Measurements from ENCODE around the gene DRGX.

Gene DRGX

DNA sequence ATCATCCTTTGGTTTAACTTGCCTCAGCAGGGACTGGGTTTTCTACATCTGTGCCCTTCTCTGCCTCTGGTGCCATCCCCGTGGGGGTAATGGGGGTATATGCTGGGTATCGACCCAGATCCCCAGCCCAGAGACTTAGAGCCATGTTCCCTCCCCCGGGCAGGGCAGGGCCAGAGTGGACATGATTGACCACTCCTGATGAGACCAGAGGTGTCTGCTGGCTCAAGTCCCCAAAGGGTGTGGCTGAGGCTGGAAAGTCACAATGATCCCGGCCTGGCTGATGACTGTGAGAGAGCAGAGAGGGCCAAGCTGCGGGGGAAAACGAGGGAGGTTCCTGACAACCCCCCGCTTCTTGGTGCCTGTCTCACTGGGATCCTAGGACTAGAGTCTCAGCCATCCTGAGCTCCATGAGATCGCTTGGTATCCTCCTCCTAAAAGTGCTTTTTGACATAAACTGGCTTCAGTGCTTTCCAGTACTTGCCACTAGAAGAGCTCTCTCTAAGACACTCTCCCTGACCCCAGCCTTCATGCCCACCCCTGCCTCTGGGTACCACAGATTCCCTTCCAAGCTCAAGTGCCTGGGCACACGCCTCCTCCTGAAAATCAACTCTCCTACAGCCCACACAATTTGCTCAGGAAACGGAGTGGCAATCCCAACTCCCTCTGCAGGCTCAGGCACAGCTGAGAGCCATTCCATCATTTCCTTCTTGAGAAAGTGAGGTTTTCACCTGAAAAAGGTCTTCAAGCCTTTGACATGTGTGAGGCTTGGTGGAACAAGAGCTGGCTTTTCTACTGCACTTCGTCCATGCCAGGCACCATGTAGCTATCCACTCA is 33.9 kb downstream of the DRGX start:
- no peak for DNase-seq (ENCODE audit: low read depth)

DNA sequence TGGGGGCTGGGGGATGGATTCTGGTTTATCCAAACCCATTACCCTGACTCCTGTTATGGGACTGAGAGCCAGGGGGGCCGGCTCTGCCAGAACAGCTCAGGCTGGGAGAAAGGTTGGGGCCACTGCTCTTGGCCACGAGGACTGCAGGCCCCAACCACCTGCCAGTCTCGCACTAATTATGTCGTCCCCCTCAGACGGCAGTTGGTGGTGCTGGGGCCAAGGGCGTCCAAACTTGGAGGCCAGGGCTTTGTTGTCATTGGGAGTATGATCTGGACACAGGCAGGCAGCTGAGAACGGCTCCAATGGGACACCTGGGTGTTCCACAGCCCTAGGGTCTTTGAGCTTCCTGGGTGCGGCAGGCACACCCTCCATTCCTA is 34.7 kb downstream of the DRGX start:
- DNase-seq (ENCODE audit: low read depth), result no peak

DNA sequence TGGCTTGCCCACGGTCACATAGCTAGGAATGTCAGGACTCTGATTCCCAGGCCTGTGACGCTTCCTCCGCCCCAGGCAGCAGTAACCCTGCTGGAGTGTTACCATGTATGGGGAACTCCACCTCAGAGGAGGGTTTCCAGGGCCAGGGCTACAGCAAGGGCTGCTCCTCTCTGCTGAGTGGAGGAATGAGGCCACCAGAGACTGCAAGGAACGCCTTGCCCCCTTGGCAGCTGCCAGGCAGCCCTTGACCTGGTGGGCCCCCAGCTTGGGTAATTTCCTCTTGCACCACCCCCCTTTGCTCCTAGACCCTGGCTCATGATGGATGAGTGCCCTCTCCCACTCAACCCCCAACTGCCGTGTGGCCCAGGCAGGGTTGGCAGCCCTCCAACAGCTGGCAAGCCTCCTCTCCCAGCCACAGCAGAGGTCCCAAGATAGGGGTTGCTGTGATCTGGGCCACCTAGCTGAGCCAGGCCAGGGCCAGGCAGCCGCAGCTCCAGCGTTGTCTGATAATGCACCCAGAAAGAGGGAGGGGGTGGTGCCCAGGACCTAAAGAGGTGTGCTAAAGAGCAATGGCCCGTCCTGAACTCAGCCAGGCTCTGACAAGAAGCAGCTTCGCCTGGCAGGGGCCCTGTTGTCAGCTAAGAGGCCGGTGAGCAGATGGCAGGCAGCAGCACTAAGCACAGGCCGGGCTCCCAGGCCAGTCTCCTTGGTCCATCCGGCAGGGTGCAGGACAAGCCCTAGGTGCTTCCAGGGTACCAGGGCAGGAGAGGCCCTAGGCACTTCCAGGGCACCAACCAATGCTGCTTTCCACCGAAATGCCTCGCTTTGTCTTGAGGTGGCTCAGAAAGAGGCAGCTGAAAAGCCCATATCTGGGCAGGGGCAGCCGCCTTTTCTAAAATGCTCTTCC is 35.4 kb downstream of the DRGX start:
- no peak for DNase-seq (ENCODE audit: low read depth)

DNA sequence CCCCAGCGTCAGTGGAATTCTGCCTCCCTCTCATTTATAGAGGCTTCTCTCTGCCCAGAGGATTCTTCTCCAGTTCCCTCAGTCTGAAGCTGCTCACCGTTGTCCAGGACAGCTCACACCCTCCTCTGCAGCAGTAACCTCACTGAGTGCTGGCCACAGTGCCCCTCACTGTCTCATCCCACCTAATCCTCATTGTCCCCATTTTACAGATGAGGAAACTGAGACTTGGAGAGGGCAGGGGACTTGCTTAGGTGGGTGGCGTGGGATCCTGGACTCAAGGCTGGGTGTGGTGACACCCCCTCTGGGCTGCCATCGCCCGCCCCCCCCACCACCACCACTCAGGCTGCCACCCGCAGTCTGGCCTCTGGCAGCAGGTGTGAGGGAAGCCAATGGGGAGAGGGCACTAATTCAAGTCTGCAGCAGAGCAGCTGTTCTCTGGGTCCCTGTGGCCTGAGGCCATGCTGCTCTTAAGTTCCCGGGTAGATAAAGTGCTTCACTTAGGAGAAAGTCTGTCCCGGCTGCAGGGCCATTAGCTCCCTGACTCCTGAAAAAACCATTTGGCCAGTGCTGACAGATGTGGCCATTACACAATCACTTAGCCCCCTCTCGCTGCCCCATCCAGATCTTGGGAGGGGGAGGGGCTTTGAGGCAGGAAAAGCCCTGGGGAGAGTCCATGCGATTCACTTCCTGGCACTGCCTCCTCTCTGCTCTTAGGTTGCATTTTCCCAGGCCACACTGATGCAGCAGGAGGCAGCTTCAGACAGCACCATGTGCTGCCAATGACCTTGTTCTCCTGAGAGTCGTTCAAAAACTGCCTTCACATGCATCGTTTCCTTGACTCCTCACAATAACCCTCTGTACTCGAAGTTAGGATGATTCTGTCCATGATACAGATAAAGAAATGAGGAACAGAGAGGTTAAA is 36.3 kb downstream of the DRGX start:
- DNase-seq (ENCODE audit: low read depth), result no peak

DNA sequence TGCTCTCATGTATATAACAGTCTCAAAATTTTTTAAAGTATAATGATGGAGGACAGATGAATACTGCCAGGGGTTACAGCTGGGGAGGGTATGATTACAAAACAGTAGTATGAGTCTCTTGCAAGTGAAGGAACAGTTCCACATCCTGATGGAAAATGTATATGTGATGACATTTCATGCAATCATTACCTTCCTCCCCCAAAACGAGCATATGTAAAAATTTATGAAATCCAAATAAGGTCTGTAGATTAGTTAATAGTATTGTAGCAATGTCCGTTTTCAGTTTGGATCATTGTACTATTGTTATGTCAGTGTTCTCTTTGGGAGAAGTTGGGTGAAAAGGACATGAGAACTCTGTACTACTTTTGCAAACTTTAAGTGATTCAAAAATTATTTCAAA is 38.0 kb downstream of the DRGX start:
- DNase-seq (ENCODE audit: low read depth), result no peak

DNA sequence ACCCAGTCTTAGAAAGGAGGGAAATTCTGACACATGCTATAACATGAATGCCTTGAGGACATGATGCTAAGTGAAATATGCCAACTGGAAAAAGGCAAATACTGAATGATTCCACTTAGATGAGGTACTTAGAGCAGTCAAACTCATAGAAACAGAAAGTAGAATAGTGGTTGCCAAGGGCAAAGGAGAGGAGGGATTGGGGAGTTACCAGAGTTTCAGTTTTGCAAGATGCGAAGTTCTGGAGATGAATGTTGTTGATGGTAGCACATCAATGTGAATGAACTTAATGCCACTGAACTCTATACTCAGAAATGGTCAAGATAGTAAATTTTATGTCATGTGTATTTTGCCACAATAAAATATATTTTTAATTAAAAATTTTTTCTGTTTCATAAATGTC is 38.9 kb downstream of the DRGX start:
- no peak for DNase-seq (ENCODE audit: low read depth)

DNA sequence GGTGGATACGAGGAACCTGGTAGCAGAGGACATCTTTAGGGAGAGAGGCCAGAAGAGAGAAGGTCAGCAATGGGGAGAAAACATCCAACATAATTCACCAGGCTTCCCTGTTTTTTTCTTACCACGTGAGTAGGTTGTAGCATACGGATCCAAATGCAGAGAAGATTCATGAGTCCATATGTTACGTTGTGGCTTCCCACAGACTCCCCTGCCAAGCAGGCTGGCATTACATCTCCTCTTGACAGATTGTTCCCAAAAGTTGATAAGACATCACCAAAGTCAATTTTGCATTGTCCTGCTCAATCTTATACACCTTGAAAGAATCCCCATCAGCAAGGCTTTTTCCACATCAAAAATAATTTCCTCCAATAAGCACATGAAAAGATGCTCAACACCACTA is 39.7 kb downstream of the DRGX start:
- no peak for DNase-seq (ENCODE audit: low read depth)

DNA sequence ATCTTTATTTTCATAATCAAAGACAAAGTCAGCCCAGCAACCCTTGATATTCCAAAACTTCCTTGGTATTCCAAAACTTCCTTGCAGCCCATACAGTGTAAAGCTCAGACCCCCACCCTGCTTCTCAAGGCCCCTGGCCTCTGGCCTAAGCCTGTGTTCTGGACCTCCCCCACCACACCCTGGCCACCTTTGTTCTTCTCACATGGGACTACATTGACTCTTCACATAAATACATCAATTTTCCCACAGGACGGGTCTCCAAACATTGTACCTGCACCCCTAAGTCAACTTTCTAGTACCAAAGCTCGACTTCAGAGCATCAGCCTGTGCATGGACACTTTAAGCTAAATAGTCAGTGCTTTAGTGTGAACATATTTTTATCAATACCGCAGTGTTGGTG is 40.7 kb downstream of the DRGX start:
- no peak for DNase-seq (ENCODE audit: low read depth)

DNA sequence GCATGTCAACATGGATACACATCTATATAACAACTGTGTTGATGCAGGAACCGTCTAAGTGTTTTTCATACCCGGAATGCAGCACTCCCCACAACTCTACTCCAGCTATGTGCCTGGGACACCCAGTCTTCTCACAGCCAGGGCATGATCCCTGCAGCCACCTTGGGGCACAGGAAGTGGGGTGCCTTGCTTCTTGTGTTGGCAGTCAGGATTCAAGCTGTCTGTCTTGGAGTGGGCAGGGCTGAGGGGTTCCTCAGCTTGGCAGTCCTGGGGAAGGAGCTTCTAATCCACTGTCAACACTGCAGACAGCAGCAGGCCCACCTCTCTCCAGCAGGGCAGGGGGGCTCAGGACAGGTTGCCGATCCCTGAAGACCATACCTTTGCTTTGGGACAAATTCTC is 41.3 kb downstream of the DRGX start:
- DNase-seq (ENCODE audit: low read depth), result no peak

DNA sequence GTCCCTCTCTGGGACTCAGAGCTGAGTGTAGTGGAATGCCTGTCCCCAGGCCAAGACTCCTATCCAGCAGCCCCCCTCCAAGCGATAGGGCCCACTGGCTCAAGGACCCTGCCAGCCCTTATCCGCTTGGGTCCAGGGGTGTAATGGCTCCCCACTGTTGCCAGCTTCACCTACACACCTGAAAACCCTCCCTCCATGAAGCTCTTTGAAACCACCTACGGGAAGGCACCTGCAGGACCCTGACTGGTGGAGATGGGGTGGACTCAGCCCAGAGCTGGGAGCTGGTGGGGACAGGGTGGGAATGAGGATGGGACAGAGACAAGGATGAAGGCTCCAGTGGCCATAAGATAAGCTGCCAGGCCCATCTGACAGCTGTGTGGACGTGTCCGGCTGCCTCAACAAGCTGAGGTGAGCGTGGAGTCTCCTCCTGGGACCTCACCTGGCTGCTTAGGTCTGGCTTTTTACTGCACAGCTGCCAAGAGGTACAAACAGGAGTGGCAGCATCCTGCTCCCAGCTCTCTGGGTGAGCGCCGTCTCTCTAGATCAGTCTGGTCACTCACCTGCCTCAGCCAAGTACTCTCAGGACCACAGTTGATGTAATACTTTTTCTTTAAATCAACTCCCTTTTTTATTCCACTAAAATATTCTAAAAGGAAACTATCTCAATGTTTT is 41.9 kb downstream of the DRGX start:
- DNase-seq (ENCODE audit: low read depth), result no peak

DNA sequence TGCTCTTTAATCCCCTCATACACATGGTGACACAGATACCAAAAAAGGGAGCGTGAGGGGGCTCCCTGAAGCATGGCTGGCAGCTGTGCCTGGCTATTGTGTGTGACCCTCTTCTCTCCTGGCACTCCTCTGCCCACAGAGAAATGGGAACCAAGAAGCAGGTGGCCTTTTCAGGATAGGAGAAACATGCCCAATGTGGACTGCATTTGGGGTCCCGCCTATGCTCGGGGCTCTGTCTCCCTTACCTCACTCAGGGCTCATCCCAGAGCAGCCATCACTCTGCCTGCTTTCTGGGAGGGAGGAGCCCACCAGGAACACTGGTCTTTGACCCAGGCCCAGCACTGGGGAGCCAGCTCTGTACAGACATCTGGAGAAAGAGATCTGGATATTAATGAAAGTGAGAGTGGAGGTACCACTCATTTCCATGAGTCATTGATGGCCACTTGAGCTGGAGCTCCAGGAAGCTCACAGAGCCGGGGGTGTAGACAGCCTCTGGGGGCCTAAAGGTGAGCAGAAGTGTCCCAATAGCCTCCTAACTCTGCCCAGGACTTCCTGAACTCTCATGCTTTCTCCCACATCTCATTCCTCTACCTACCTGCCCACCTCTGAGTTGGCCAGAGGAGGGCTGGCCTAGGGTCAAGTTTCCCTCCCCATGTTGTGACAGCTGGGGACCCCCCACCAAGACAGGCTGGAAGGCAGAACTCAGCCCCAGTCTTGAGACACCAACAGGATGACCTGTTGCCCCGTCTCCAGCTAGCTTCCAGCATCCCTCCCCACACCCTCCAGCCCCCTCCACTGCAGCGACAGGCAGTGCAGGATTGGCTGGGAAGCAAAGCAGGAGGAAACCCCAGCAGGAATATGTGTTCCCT is 42.6 kb downstream of the DRGX start:
- no peak for DNase-seq (ENCODE audit: low read depth)

DNA sequence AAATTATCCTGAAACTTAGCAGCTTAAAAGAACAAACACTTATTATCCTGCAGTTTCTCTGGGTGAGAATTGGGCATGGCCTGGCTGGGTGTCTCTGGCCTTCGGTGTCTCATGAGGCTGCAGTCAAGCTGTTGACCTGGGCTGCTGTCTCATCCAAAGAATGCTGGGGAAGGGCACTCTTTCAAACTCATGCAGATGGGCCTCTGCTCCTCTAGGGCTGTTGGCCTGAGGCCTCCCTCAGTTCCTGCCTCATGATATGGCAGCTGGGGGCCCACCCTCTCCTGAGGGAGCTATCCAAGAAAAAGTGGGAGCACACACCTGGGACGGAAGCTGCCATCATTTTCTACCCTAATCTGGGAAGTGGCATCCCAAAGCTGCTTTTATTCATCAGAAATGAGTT is 43.6 kb downstream of the DRGX start:
- DNase-seq (ENCODE audit: low read depth), result no peak

DNA sequence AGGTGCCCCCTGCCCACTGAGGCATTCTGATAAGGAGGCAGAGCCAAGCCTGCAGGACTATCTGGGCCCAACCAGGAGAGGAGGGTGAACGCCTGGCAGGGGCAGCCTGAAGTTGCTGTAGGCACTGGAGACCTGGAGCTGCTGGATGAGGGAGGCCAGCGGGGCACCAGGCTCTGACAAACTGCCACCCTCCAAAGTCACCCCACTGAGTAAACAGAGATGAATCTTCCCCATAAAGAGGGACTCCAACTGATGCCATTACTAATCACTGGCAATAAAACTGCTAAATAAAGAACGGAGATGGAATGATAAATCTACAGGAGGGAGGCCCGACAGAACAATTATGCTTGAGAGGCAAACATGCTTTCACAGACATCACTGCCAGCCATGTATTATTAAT is 44.2 kb downstream of the DRGX start:
- no peak for DNase-seq (ENCODE audit: low read depth)

DNA sequence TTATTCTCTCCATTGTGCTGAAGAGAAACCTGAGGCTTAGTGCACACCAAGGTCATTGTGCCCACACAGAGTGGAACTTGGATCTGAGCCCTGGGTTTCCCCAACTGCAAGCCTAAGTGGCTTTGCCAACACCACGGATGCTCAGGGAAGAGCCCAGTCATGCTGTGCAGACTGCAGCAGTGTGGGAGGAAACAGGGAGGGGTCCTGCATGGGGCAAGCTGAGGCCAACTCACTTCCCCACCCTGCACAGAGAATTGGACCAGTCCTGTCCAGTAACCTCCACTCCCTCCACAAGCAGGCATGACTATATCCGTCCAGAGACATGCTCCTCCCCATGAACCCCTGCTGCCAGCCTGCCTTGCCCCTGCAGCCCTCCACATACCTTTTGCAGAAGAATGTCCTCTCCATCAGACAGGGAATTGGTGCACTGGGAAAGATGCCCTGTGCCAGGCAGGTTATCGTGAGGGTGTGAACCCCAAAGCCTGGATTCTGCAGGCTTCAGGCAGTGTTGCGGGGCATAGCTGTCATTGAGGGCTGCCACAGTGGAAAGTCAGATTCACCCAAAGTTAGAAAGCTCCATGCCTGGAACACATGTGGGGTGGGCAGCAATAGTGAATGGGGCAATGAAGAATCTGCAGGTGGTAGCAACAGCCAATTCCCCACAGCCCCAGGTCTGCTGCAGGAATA is 44.9 kb downstream of the DRGX start:
- DNase-seq (ENCODE audit: low read depth), result no peak

DNA sequence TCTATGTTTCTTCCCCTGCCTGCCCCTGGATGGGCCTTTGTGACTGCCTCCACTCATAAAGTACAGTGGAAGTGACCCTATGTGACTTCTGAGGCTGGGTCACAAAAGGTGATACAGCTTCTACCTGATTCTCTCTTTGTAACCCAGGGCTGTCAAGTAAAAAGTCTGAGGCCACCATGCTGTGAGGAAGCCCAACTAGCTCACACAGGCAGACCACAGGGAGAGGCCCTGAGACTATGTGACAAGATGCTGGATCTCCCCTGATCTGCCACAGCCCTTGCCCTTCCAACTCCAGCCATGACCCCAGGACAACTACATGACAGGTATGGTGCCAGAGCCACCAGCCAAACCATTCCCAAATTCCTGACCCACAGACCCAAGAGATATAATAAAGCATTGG is 45.8 kb downstream of the DRGX start:
- DNase-seq (ENCODE audit: low read depth), result no peak

DNA sequence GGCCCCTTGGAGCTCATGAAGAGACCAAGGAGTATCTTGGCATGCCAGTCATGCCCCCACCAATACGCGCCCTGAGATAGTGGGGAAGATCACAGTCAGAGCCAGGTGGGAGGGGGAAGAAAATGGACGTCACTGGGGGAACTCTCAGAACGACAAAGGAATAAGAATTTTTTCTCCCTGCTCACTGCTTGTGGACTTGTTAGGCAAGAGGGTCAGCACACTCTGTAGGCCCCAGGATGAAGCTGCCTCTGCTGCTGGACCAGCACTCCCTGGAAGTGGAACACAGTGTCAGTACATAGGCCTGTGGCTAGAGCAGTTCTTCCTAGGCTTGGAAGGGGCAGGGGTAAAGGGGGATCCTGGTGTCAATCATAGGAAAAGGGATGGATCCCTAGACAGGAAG is 46.5 kb downstream of the DRGX start:
- no peak for DNase-seq (ENCODE audit: low read depth)

DNA sequence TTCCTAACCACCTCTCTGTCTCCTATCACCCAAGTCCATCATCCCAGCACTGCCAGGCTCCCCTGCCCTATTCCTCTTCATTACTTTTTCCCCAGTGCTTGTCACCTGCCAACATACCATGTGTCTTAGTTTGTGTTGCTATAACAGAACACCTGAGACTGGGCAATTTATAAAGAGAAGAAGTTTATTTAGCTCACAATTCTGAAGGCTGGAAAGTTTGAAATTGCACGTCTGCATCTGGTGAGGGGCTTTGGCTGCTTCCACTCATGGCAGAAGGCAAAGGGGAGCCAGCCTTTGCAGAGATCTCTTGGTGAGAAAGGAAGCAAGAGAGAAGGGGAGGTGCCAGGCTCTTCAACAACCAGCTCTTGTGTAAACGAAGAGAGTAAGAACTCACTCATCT is 47.3 kb downstream of the DRGX start:
- no peak for DNase-seq (ENCODE audit: low read depth)

DNA sequence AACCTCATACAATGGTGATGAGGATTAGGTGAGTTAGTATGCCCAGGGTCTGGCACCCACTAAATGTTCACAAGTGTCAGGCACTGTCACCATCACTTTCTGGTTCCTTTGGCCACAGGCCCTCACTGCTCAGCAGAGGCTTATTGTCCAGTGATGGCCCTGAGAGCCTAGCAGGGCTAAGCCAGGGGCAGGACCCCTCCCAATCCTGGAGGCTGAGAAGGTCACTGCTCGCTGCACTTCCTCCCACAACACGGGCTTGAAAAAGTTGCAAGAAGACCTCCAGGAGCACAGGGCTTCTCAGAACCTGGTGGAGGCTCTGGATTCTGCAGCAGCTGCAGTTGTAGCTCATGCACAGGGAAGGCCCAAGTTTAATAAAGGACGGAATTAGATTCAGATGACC is 48.1 kb downstream of the DRGX start:
- DNase-seq (ENCODE audit: low read depth), result no peak

DNA sequence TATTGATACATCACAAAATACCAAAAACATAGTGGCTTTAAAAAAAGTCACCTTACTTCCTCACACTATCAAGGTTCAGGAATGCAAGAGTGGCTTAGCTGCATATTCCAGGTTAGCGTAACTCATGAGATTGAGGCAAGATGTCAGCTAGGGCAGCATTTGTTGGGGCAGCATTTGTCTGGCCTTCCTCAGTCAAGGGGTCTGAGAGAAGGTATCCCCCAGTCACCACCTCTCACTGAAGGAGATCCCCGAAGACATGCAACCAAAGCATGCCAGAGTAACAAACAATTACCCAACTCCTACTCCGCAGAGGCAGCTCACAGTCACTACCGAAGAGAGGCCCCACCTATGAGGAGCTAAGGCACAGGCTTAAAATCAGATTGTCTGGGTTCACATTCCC is 48.5 kb downstream of the DRGX start:
- no peak for DNase-seq (ENCODE audit: low read depth)

DNA sequence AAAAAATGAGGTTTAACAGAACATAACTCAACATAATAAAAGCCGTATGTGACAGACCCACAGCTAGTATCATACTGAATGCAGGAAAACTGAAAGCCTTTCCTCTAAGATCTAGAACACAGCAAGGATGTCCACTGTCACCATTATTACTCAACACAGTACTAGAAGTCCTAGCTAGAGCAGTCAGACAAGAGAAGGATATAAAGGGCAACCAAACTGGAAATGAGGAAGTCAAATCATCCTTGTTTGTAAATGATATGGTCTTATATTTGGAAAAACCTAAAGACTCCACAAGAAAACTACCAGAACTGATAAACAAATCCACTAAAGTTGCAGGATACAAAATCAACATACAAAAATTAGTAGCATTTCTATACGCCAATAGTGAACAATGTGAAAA is 51.0 kb downstream of the DRGX start:
- DNase-seq (ENCODE audit: low read depth), result no peak

Measured in activated T-helper 9 cell treated with anti-CD3 and anti-CD28 coated beads, Interleukin-2, amount 50 U/mL, for 16 hours (primary cell).